ENCODE data around the gene NACC1.
A peak's percentile ranks its signal among the peaks of the same experiment; 100 is the strongest.

Gene NACC1

DNA sequence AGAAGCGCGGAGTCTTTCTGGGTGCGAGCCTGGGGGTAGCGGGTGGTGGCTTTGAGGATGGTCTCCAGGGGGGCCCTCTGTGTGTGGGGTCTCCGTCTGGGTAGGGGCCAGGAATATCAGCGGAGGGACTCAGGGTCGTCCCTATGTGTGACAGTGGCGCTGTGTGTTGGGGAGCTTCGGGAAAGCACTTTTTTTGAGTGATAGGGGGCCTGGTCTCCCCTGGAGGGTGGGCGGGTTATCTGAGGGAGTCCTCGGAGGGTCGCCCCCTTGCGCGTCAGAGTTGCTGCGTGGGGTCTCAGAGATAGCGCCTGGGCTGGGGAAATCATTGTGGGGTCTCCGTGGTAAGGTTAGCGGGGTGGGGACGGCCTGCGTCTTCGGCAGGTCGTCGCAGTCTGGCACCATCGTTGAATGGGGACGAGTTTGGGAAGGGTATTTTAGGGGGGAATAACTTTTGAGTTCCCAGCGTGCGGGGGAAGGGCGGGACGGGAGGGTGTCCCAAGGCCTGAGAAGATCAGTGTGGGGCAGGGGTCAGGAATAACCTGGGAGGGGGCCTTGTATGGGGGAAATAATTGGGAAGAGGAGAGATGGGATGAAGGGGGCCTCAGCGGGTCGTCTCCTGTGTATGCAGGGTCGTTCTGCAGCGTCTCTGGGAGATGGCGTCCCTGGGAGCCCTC lies 33.0 kb downstream of the NACC1 start:
- no peaks in the 10 kb centered on the region; the same call in none of the 2 replicates for H3K36me3 ChIP-seq (ENCODE audit: control insufficient read depth, insufficient read depth, low read length)
- H3K27me3 ChIP-seq (replicated peaks; ENCODE audit: control insufficient read depth, insufficient read depth, low read length): no peaks in the 10 kb centered on the region
- peak; percentile 45 for DNase-seq (ENCODE audit: extremely low read depth, insufficient read length)
- H3K4me3 ChIP-seq (replicated peaks; ENCODE audit: low read depth, low read length): peak overlapping the region; percentile 97
- TF ChIP-seq, protein P1, sequence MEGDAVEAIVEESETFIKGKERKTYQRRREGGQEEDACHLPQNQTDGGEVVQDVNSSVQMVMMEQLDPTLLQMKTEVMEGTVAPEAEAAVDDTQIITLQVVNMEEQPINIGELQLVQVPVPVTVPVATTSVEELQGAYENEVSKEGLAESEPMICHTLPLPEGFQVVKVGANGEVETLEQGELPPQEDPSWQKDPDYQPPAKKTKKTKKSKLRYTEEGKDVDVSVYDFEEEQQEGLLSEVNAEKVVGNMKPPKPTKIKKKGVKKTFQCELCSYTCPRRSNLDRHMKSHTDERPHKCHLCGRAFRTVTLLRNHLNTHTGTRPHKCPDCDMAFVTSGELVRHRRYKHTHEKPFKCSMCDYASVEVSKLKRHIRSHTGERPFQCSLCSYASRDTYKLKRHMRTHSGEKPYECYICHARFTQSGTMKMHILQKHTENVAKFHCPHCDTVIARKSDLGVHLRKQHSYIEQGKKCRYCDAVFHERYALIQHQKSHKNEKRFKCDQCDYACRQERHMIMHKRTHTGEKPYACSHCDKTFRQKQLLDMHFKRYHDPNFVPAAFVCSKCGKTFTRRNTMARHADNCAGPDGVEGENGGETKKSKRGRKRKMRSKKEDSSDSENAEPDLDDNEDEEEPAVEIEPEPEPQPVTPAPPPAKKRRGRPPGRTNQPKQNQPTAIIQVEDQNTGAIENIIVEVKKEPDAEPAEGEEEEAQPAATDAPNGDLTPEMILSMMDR (IDR thresholded peaks at IDR 0.05; ENCODE audit: insufficient read depth, low read length, poor library complexity, severe bottlenecking): no peak

DNA sequence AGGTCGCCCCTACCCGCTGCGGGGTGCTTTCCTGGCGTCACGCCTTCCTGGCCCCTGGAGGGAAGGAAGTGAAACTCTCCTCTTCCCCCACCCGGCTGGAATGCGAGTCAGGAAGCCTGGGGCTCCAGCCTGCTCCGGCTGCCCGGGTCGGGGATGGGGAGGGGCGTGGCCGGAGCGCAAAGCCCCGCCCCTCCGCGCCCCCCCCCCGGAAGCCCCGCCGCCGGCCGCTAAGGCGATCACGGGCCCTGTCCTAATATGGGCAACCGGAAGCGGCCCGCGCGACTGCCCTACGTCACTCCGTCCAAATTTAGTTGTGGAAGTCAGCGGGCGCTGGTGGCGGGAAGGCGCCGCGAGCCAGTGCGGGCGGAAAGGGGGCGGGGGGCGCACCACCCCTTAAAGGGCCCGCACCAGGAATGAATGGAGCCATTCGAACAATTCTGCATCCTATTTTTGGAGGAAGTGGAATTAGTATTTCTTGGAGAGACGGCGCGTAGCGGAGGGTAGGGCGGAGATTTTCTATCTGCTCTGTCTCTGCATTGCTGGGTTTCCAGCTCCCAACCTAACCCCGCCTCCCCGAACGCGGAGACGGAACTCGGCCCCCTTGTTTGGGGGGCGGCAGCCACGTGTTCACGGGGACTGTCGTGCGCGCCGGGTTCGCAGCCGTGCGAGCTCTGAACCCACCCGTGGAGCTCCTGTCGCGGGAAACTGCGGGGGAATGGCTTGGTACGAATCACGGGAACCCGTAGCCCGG lies 33.7 kb downstream of the NACC1 start:
- Histone ChIP-seq H3K27me3 (replicated peaks; ENCODE audit: control insufficient read depth, insufficient read depth, low read length) (no peaks in the 10 kb centered on the region), H3K4me3 (replicated peaks; ENCODE audit: low read depth, low read length) (peak overlapping the region; percentile 97), H3K36me3 (ENCODE audit: control insufficient read depth, insufficient read depth, low read length) (no peaks in the 10 kb centered on the region; the same call in none of the 2 replicates)
- peak; percentile 94 for DNase-seq (ENCODE audit: extremely low read depth, insufficient read length)
- TF ChIP-seq, protein P1 (IDR thresholded peaks at IDR 0.05; ENCODE audit: insufficient read depth, low read length, poor library complexity, severe bottlenecking): no peak

DNA sequence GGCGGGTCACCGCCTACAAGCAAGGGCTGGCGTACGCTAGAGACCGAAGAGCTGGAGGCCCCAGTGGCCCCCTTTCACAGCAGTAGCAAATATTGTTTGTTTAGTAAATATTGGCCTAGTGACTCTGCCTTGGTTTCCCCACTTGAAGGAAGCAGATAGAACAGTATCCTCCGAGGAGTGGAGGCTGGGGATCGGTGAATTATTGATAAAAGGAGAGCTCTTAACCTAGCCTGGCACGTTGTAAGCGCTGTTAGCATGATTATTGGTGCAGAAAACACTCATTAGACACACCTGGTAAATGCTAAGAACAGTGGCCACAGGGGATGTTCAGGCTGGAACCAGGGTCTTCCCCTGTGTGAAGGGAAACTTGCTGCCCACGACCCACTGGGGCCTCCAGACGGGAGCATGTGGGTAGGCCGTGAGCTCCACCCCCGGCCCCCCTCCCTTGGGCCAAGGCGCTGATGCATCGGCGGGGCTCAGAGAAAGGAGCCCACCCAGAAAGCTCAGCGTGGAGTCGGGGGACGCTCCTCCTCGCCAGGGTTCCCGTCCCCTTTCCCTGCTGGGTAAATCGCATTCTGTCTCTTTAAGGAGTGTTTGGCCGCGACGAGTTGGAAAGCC lies 34.4 kb downstream of the NACC1 start:
- DNase-seq (ENCODE audit: extremely low read depth, insufficient read length): no peak
- H3K27me3 ChIP-seq (replicated peaks; ENCODE audit: control insufficient read depth, insufficient read depth, low read length): no peaks in the 10 kb centered on the region
- TF ChIP-seq, protein P1 (IDR thresholded peaks at IDR 0.05; ENCODE audit: insufficient read depth, low read length, poor library complexity, severe bottlenecking): no peak
- H3K36me3 ChIP-seq (ENCODE audit: control insufficient read depth, insufficient read depth, low read length): no peaks in the 10 kb centered on the region; the same call in none of the 2 replicates
- H3K4me3 ChIP-seq (replicated peaks; ENCODE audit: low read depth, low read length): peak overlapping the region; percentile 94

DNA sequence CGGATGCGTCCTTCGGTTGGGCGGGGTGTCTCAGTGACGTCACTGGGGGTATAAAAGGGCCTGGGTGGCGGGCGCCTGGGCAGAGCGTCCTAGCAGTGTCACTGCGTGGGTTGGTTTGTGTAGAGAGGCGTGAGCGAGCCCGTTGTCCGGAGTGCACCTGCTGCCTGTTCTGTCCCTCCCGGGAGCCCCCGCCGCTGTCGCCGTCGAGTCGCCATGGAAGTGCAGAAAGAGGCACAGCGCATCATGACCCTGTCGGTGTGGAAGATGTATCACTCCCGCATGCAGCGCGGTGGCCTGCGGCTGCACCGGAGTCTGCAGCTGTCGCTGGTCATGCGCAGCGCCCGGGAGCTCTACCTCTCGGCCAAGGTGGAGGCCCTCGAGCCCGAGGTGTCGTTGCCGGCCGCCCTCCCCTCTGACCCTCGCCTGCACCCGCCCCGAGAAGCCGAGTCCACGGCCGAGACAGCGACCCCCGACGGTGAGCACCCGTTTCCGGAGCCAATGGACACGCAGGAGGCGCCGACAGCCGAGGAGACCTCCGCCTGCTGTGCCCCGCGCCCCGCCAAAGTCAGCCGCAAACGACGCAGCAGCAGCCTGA lies 35.0 kb downstream of the NACC1 start:
- peak; percentile 97 for DNase-seq (ENCODE audit: extremely low read depth, insufficient read length)
- TF ChIP-seq, protein P1 (IDR thresholded peaks at IDR 0.05; ENCODE audit: insufficient read depth, low read length, poor library complexity, severe bottlenecking): peak; percentile 18
- Histone ChIP-seq H3K4me3 (replicated peaks; ENCODE audit: low read depth, low read length) (peak overlapping the region; percentile 94), H3K27me3 (replicated peaks; ENCODE audit: control insufficient read depth, insufficient read depth, low read length) (no peaks in the 10 kb centered on the region), H3K36me3 (ENCODE audit: control insufficient read depth, insufficient read depth, low read length) (no peaks in the 10 kb centered on the region; the same call in none of the 2 replicates)

DNA sequence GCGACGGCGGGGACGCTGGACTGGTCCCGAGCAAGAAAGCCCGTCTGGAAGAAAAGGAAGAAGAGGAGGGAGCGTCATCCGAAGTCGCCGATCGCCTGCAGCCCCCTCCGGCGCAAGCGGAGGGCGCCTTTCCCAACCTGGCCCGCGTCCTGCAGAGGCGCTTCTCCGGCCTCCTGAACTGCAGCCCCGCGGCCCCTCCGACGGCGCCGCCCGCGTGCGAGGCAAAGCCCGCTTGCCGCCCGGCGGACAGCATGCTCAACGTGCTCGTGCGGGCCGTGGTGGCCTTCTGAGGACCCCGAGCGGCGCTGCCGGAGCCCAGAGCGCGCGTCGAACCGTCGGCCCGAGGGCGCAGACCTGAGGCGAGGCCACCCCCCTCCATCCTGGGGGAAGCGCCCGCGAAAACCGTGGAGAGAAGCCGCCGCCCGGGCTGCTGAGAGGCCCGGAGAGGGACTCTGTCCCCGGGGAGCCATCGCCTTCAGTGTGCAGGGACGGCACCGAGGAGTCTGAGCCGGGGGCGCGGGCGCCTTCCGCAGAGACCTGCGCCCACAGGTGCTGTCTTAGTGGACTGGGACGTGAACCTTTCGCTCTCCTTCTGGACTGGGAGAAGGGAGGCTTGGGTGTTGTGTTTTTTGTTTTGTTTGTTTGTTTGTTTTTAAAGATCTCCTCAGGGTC lies 35.6 kb downstream of the NACC1 start:
- H3K36me3 ChIP-seq (ENCODE audit: control insufficient read depth, insufficient read depth, low read length): no peaks in the 10 kb centered on the region; the same call in none of the 2 replicates
- TF ChIP-seq, protein P1 (IDR thresholded peaks at IDR 0.05; ENCODE audit: insufficient read depth, low read length, poor library complexity, severe bottlenecking): no peak
- H3K27me3 ChIP-seq (replicated peaks; ENCODE audit: control insufficient read depth, insufficient read depth, low read length): no peaks in the 10 kb centered on the region
- peak overlapping the region; percentile 94 for H3K4me3 ChIP-seq (replicated peaks; ENCODE audit: low read depth, low read length)
- no peak for DNase-seq (ENCODE audit: extremely low read depth, insufficient read length)
